Trophoblast cell (in vitro differentiated cells and primary cell): ENCODE data around the gene ASAP2.

Experiments
- DNase-seq, 2 donors: peaks; one replicate each; pipeline ENCODE4 v3.0.0-alpha.2; 2016
- H2AFZ ChIP-seq: 2 replicates; pipeline ENCODE4 v1.6.1; 2013; ENCODE audit warnings: low read length, moderate library complexity, mild to moderate bottlenecking; ENCODE audit not compliant: insufficient read depth, poor library complexity
- H2AK5ac ChIP-seq: 2 replicates; pipeline ENCODE4 v1.6.1; 2013; ENCODE audit warnings: mild to moderate bottlenecking, low read length
- H2BK120ac ChIP-seq: 2 replicates; pipeline ENCODE4 v1.6.1; 2013; ENCODE audit warnings: low read length, mild to moderate bottlenecking, moderate library complexity; ENCODE audit not compliant: insufficient read depth, poor library complexity
- H2BK12ac ChIP-seq: 2 replicates; pipeline ENCODE4 v1.6.1; 2013; ENCODE audit warnings: mild to moderate bottlenecking, low read length, moderate library complexity
- H2BK5ac ChIP-seq: 2 replicates; pipeline ENCODE4 v1.6.1; 2013; ENCODE audit warnings: low read length, low read depth, moderate library complexity, mild to moderate bottlenecking; ENCODE audit not compliant: poor library complexity
- H3K14ac ChIP-seq: 2 replicates; pipeline ENCODE4 v1.6.1; 2013; ENCODE audit warnings: mild to moderate bottlenecking, low read length
- H3K18ac ChIP-seq: 2 replicates; pipeline ENCODE4 v1.6.1; 2013; ENCODE audit warnings: mild to moderate bottlenecking, low read length
- H3K23ac ChIP-seq: 2 replicates; pipeline ENCODE4 v1.6.1; 2013; ENCODE audit warnings: low read length
- H3K27ac ChIP-seq: 2 replicates; pipeline ENCODE4 v1.5.1; 2013; ENCODE audit warnings: low read depth, mild to moderate bottlenecking, inconsistent platforms, low read length, moderate library complexity
- H3K27me3 ChIP-seq: 2 replicates; pipeline ENCODE4 v1.6.1; 2013; ENCODE audit warnings: inconsistent platforms, mild to moderate bottlenecking, low read length, moderate library complexity; ENCODE audit not compliant: insufficient read depth
- H3K36me3 ChIP-seq, 2 experiments: 1 replicate in 1 of 2; 2 replicates in 1 of 2; pipeline ENCODE4 v1.6.1; 2013; ENCODE audit warnings: low read length in 2 of 2, mild to moderate bottlenecking in 2 of 2, moderate library complexity in 1 of 2; ENCODE audit not compliant: insufficient read depth in 2 of 2, control insufficient read depth in 1 of 2
- H3K4ac ChIP-seq: 2 replicates; pipeline ENCODE4 v1.6.1; 2013; ENCODE audit warnings: low read depth, mild to moderate bottlenecking, low read length, moderate library complexity
- H3K4me1 ChIP-seq, 2 experiments: 1 replicate in 1 of 2; 2 replicates in 1 of 2; pipeline ENCODE4 v1.6.1; 2013; ENCODE audit warnings: low read length in 2 of 2, mild to moderate bottlenecking in 2 of 2, moderate library complexity in 1 of 2; ENCODE audit not compliant: insufficient read depth in 2 of 2, control insufficient read depth in 1 of 2
- H3K4me2 ChIP-seq: 2 replicates; pipeline ENCODE4 v1.6.1; 2013; ENCODE audit warnings: inconsistent platforms, mild to moderate bottlenecking, low read length, moderate library complexity
- H3K4me3 ChIP-seq: 2 replicates; pipeline ENCODE4 v1.5.1; 2013; ENCODE audit warnings: mild to moderate bottlenecking, low read depth, low read length, inconsistent platforms
- H3K79me1 ChIP-seq: one replicate; pipeline ENCODE4 v1.6.1; 2013; ENCODE audit warnings: low read length
- H3K79me2 ChIP-seq: 2 replicates; pipeline ENCODE4 v1.6.1; 2013; ENCODE audit warnings: low read length, mild to moderate bottlenecking; ENCODE audit not compliant: control insufficient read depth, insufficient read depth, poor library complexity
- H3K9ac ChIP-seq: 2 replicates; pipeline ENCODE4 v1.6.1; 2013; ENCODE audit warnings: mild to moderate bottlenecking, low read length
- H3K9me3 ChIP-seq: 2 replicates; pipeline ENCODE4 v1.6.1; 2013; ENCODE audit warnings: low read depth, mild to moderate bottlenecking, control low read depth, inconsistent platforms, low read length; ENCODE audit not compliant: insufficient read depth
- H4K12ac ChIP-seq: 2 replicates; pipeline ENCODE4 v1.6.1; 2013; ENCODE audit warnings: low read depth, mild to moderate bottlenecking, low read length, moderate library complexity
- H4K8ac ChIP-seq: 2 replicates; pipeline ENCODE4 v1.6.1; 2013; ENCODE audit warnings: low read depth, mild to moderate bottlenecking, low read length, moderate library complexity
- H4K91ac ChIP-seq: one replicate; pipeline ENCODE4 v1.6.1; 2013; ENCODE audit warnings: low read depth, mild to moderate bottlenecking, low read length, moderate library complexity
- WGBS: extraction: QIAGEN DNeasy Blood & Tissue Kit; methylation state at CpG from one replicate; pipeline ENCODE4 v1.1.7; 2013; ENCODE audit warnings: missing lambda C conversion rate; ENCODE audit not compliant: insufficient read length, insufficient coverage; ENCODE audit errors: extremely low coverage; 5-methylcytosine and 5-hydroxymethylcytosine counted together

The ASAP2 gene

GRCh38 chr2:9261231-9261883 lies 54.7 kb downstream of the ASAP2 start:
- Histone ChIP-seq H3K79me2 (no peaks in the 10 kb centered on the region), H3K4me3 (no peak overlapping the region), H3K27ac (no peak overlapping the region), H4K12ac (no peak overlapping the region), H3K18ac (peak overlapping the region; percentile 11), H3K4ac (no peak overlapping the region), H2BK12ac (no peak overlapping the region), H3K79me1 (no peaks in the 10 kb centered on the region), H3K4me2 (no peak overlapping the region), H2AFZ (no peak overlapping the region), H2BK5ac (no peak overlapping the region), H4K91ac (no peak overlapping the region), H3K9ac (no peak overlapping the region), H3K14ac (peak overlapping the region; percentile 36), H2BK120ac (no peak overlapping the region), H4K8ac (no peak overlapping the region), H3K23ac (no peak overlapping the region), H3K36me3 (peaks cover 0 to 2% of the 10 kb centered on the region in 2 experiments), H3K9me3 (no peaks in the 10 kb centered on the region), H3K27me3 (no peaks in the 10 kb centered on the region), H3K4me1 (peaks cover 0 to 14% of the 10 kb centered on the region in 2 experiments), H2AK5ac (no peak overlapping the region)
- no CpG with 5 or more reads among the region's 6 CpGs for WGBS
- peak in 1 of 2 donors; percentile 10 for DNase-seq

DNA sequence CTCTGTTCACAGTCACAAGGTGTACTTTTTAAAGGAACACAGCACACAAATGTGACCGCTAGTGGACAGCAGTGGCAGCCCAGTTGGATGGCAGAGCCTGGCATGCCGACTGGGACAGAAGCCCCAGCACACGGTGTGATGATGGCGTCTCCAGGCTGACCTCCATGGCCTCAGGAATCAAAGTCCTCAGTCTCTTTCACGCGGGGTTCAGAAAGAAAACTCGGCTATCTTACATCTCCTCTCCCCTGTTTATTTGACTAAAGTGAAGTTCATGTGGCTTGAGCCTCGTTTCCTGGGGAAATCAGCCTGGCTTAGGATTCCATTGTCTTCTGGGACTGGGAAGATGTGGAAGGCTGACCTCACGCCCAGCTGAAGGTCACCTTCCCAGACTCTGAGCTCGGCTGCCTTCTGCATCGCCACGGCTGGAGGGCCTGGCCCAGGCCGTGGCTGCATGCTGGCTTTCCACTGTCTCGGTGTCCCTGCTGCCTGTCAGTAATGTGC lies 56.1 kb downstream of the ASAP2 start:
- Histone ChIP-seq H2BK120ac (no peak overlapping the region), H2AK5ac (no peak overlapping the region), H2AFZ (no peak overlapping the region), H2BK12ac (no peak overlapping the region), H4K8ac (no peak overlapping the region), H3K14ac (no peak overlapping the region), H3K18ac (no peak overlapping the region), H3K4me1 (peaks cover 0 to 11% of the 10 kb centered on the region in 2 experiments), H2BK5ac (no peak overlapping the region), H3K79me2 (no peaks in the 10 kb centered on the region), H3K79me1 (no peaks in the 10 kb centered on the region), H3K36me3 (peaks cover 0 to 2% of the 10 kb centered on the region in 2 experiments), H3K27ac (no peak overlapping the region), H3K23ac (no peak overlapping the region), H3K4me3 (no peak overlapping the region), H3K4ac (no peak overlapping the region), H3K4me2 (no peak overlapping the region), H4K91ac (no peak overlapping the region), H3K9ac (no peak overlapping the region), H3K9me3 (no peaks in the 10 kb centered on the region), H4K12ac (no peak overlapping the region), H3K27me3 (no peaks in the 10 kb centered on the region)
- no peak for DNase-seq
- WGBS: no CpG with 5 or more reads among the region's 14 CpGs

DNA sequence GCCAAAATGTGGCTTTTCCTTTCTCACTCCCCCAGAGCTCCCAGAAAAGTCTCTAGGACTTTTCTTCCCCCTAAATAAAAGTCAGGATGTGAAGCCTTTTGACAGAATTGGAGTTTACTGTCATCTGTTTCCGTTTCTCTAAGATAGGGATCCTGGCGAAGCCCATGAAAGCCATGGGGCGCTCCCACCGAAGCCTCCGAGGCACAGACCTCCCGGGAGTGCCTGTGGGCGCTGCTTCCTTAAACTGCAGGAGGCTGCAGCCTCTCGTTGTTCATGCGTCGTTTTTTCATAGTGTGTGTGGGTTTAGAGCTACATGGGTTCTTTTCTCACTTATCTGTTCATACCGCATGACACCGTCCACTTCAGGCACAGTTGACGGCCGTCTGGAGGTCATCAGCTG lies 56.8 kb downstream of the ASAP2 start:
- Histone ChIP-seq H3K4ac (no peak overlapping the region), H2BK120ac (no peak overlapping the region), H3K14ac (no peak overlapping the region), H3K36me3 (peaks cover 0 to 2% of the 10 kb centered on the region in 2 experiments), H2AK5ac (no peak overlapping the region), H3K27ac (no peak overlapping the region), H3K4me2 (no peak overlapping the region), H3K9ac (no peak overlapping the region), H2BK5ac (no peak overlapping the region), H3K23ac (no peak overlapping the region), H4K12ac (no peak overlapping the region), H3K27me3 (no peaks in the 10 kb centered on the region), H2AFZ (no peak overlapping the region), H3K79me1 (no peaks in the 10 kb centered on the region), H2BK12ac (no peak overlapping the region), H3K9me3 (no peaks in the 10 kb centered on the region), H3K4me1 (peaks cover 0 to 11% of the 10 kb centered on the region in 2 experiments), H4K91ac (no peak overlapping the region), H3K79me2 (no peaks in the 10 kb centered on the region), H4K8ac (no peak overlapping the region), H3K18ac (no peak overlapping the region), H3K4me3 (no peak overlapping the region)
- DNase-seq: no peak
- no CpG with 5 or more reads among the region's 14 CpGs for WGBS

DNA sequence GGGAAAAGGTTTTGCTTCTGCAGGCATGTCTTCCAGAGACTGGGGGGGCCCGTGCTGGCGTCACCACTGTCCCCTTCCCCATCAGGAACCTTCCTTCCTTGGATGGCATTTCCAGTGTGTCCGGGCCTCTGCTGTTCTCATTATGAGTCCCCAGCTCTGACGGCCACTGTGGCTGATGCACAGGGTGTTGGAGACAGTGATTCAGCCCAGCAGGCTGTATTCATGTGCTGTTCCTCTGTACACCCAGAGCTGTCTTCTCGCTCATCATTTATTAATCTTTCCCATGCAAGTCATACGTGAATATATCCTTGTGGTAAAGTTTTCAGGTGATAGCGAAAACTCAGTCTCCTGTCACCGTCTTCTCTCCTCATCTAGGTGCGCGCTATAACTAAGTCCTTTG lies 57.7 kb downstream of the ASAP2 start:
- no peak overlapping the region for H4K91ac ChIP-seq
- H3K27me3 ChIP-seq: no peaks in the 10 kb centered on the region
- peaks cover under 1 to 12% of the 10 kb centered on the region in 2 experiments for H3K4me1 ChIP-seq
- H3K23ac ChIP-seq: no peak overlapping the region
- H4K12ac ChIP-seq: no peak overlapping the region
- no peak overlapping the region for H4K8ac ChIP-seq
- peaks cover under 1% of the 10 kb centered on the region for H3K79me1 ChIP-seq
- no peak overlapping the region for H3K4me2 ChIP-seq
- peaks cover 2% of the 10 kb centered on the region for H3K79me2 ChIP-seq
- no peaks in the 10 kb centered on the region for H3K9me3 ChIP-seq
- no peak overlapping the region for H2AFZ ChIP-seq
- no peak overlapping the region for H3K27ac ChIP-seq
- no peak overlapping the region for H2BK120ac ChIP-seq
- no peak overlapping the region for H3K4ac ChIP-seq
- H3K9ac ChIP-seq: no peak overlapping the region
- no peak overlapping the region for H3K4me3 ChIP-seq
- peaks cover 0 to 1% of the 10 kb centered on the region in 2 experiments for H3K36me3 ChIP-seq
- no peak overlapping the region for H2BK5ac ChIP-seq
- no CpG with 5 or more reads among the region's 10 CpGs for WGBS
- DNase-seq: no peak
- no peak overlapping the region for H2BK12ac ChIP-seq
- no peak overlapping the region for H2AK5ac ChIP-seq
- H3K14ac ChIP-seq: no peak overlapping the region
- no peak overlapping the region for H3K18ac ChIP-seq
